HFF-Myc (cell line): ENCODE measurements around the gene FBXL5.
A peak's percentile ranks its signal among the peaks of the same experiment; 100 is the strongest.

Experiments
- DNase-seq: peaks from one replicate; pipeline ENCODE4 v3.0.0-alpha.2; 2011; ENCODE audit warnings: low read depth; ENCODE audit errors: extremely low read depth
- H3K4me3 ChIP-seq: replicated peaks from 2 replicates; pipeline ENCODE4 v1.5.1; 2011; ENCODE audit warnings: low read depth, mild to moderate bottlenecking, control low read depth, low read length
- CTCF ChIP-seq: IDR thresholded peaks from 2 replicates; pipeline ENCODE4 v1.5.1; 2012; ENCODE audit warnings: mild to moderate bottlenecking, low read depth, low read length, control low read depth; ENCODE audit errors: missing control alignments

The FBXL5 gene

GRCh38 chr4:15653420-15653819 lies 1.7 kb downstream of the FBXL5 start:
- no peak for TF ChIP-seq CTCF
- H3K4me3 ChIP-seq = peak overlapping the region; percentile 65
- no peak for DNase-seq

GRCh38 chr4:15652841-15653240 lies 2.3 kb downstream of the FBXL5 start:
- H3K4me3 ChIP-seq = peak overlapping the region; percentile 65; the same call in 1 of the 2 replicates

GRCh38 chr4:15652191-15652590 lies 3.0 kb downstream of the FBXL5 start:
- H3K4me3 ChIP-seq = no peak overlapping the region
- DNase-seq = no peak
- no peak for TF ChIP-seq CTCF

More at GRCh38 chr4:15652841-15653240, 2.3 kb downstream of the FBXL5 start:
- no peak for TF ChIP-seq CTCF
- no peak for DNase-seq

- H3K4me3 ChIP-seq = no peak overlapping the region
- no peak for DNase-seq
- no peak for TF ChIP-seq CTCF
Measured at GRCh38 chr4:15651676-15652075, 3.5 kb downstream of the FBXL5 start.

- DNase-seq = no peak
- peak; percentile 69 for TF ChIP-seq CTCF
- H3K4me3 ChIP-seq = no peak overlapping the region
Measured at GRCh38 chr4:15649914-15650545, 5.1 kb downstream of the FBXL5 start.

GRCh38 chr4:15648600-15648999 lies 6.6 kb downstream of the FBXL5 start:
- no peak for DNase-seq
- no peak overlapping the region for H3K4me3 ChIP-seq
- TF ChIP-seq CTCF = no peak

GRCh38 chr4:15638418-15638817 lies 16.7 kb downstream of the FBXL5 start:
- no peak overlapping the region for H3K4me3 ChIP-seq
- TF ChIP-seq CTCF = no peak
- DNase-seq = no peak
